ENCODE data around the gene CNPY2.
"Not testable (repeated sequence)": the region's sequence is repeated elsewhere in the genome, so short reads cannot be mapped to it uniquely, and the experiment has no call there.

The CNPY2 gene

DNA sequence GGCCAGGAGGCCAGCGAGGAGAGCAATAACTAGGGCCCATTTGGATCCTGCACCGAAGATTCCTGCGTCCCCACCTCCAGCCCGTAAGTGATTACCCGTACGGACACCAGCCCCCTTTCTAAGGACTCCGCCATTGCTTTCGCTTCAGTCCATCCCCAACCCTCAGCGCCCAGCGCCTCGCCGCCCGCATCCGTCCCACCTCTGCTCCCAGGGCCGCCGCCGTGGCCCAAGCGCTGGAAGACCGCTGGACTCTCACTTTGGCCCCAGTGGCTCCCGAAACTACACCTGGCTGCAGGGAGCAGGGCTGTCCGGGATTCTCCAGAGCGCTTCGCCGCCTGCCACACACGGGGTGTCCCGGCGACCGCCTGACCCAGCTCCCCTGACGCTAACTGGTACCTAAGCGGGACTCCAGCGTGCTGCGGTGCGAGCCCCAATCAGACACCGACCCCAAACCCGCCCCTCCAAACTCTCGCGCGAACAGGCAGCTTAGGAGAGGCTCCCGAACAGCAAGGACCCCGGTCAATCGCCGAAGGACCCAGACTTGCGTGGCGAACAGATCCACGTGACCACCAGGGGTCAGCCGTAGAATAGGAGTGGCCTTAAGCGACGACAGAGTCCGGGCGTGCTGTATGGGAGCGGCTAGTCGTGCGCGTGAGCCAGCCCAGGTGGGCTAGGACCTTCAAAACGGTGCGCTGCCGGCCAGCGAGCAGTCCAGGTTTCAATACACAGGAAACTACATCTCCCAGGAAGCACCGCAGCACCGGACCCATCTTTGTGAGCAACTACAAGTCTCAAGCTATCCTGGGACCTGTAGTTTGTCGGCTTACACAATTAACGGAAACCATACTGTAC is at the start of gene CNPY2:
CNPY2 (minus strand) TSS at position 367 of the 852 bp plus-strand sequence. CDS start 771 bp downstream, outside the sequence.
- no peaks in the 10 kb centered on the region for H3K9me3 ChIP-seq
- peaks cover 60% of the 10 kb centered on the region for H3K36me3 ChIP-seq (replicated peaks)
- peaks cover 13% of the 10 kb centered on the region for H3K4me1 ChIP-seq
- H3K27me3 ChIP-seq (ENCODE audit: low read depth) = no peaks in the 10 kb centered on the region
- in situ Hi-C loops (cut with MboI; ENCODE audit: low sequenced_read_pairs) = no loop called here
- peak; percentile 95 to 99 for DNase-seq (ENCODE audit: low spot score in 2 of 2)
- peak within 1 kb of the TSS; percentile 97 for H3K4me3 ChIP-seq

DNA sequence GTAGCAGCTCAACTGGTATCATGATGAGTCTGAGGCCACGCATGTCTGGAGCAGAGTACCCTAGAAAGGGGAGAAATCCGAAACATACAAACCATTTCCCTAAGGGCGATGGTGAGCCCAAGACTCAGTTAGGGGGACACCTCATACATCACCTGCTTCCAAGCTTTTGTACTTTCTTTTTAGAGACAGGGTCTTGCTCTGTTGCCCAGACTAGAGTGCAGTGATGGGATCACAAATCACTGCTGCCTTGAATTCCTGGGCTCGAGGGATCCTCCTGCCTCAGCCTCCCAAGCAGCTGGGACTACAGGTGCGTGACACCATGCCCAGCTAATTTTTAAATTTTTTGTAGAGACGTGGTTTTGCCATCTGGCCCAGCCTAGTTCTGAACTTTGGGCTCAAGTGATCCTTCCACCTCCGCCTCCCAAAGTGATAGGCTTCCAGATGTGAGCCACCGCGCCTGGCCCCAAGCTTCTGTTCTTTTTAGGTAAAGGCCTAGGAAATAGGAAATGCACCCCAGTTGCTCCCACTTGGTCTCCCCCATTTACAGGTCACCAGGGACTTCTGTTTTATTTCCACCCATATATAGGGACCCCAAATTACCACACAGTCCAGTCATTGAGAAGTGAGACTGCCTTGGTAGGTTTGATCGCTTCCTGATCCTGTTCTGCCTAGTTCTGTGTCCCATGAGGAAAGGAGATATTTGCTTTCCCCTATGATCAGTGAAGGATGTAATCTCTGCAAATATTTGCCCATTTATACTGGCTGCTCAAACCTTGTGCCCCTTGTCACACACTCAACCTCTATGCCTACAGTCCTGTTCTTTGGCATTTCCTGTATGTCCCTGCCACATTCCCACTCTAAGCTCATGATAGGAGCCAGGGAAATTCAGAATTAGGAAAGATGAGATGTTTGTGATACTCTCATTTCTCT is 46.6 kb upstream of the CNPY2 start, which contains the start of gene APOF:
APOF (minus strand) TSS at position 728 of the 930 bp plus-strand sequence; CDS start at position 616, 112 bp downstream.
- no peaks in the 10 kb centered on the region for H3K9me3 ChIP-seq
- H3K36me3 ChIP-seq (replicated peaks) = no peaks in the 10 kb centered on the region
- peaks cover 5% of the 10 kb centered on the region; the same call in 1 of the 2 replicates for H3K4me1 ChIP-seq
- H3K4me3 ChIP-seq = no peak within 1 kb of the TSS
- in situ Hi-C loops (cut with MboI; ENCODE audit: low sequenced_read_pairs) = no loop called here
- H3K27me3 ChIP-seq (ENCODE audit: low read depth) = no peaks in the 10 kb centered on the region
- DNase-seq (ENCODE audit: low spot score in 2 of 2) = no peak

DNA sequence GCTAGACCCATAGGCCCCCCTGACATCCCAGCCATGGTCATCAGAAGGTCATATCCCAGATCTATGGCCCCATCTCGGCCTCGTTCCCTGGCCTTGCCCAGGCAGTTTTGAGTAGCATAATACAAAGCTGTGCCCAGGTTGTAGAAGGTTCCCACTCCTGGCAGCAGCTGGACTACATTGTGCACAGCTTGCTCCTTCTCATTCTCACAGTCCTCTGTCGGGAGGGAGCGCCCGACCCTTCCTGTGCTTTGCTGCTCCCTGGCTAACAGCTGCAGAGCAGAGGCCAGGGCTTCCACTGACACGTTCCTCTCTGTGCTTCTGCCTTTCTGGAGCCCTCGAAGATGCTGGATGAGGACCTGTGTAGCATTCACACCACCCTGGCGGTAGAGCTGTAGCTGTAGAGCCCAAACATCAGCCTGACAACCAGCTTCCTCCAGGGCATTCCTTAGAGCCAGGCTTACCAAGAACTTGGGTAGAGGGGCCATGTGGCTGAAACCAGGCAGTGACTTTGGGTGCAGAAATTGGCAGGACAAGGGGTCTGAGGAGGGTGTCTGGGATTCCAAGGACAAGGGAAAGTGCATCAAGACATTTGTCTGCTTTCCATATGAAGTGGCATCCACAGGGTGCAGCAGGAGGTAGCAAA is 45.8 kb upstream of the CNPY2 start:
- Histone ChIP-seq H3K4me3 (no peak overlapping the region), H3K9me3 (no peaks in the 10 kb centered on the region), H3K4me1 (peaks cover 5% of the 10 kb centered on the region; the same call in 1 of the 2 replicates), H3K27me3 (ENCODE audit: low read depth) (no peaks in the 10 kb centered on the region), H3K36me3 (replicated peaks) (no peaks in the 10 kb centered on the region)
- no peak for DNase-seq (ENCODE audit: low spot score in 2 of 2)
- in situ Hi-C loops (cut with MboI; ENCODE audit: low sequenced_read_pairs) = no loop called here

- Histone ChIP-seq H3K36me3 (replicated peaks) (peaks cover 7% of the 10 kb centered on the region), H3K4me3 (peak within 1 kb of the TSS; percentile 61), H3K9me3 (no peaks in the 10 kb centered on the region), H3K4me1 (peaks cover 5% of the 10 kb centered on the region; the same call in 1 of the 2 replicates), H3K27me3 (ENCODE audit: low read depth) (no peaks in the 10 kb centered on the region)
- peak; percentile 99 to 100 for DNase-seq (ENCODE audit: low spot score in 2 of 2)
- in situ Hi-C loops (cut with MboI; ENCODE audit: low sequenced_read_pairs) = no loop called here
Observed at GRCh38 chr12:56359851-56360767, 44.3 kb upstream of the CNPY2 start, which contains the start of gene STAT2. TSS of gene STAT2 (minus strand) at chr12:56360107. CDS start at chr12:56356571, 3,536 bp downstream.

- in situ Hi-C loops (cut with MboI; ENCODE audit: low sequenced_read_pairs) = no loop called here
- Histone ChIP-seq H3K4me1 (peaks cover 5% of the 10 kb centered on the region; the same call in 1 of the 2 replicates), H3K36me3 (replicated peaks) (peaks cover 17% of the 10 kb centered on the region), H3K27me3 (ENCODE audit: low read depth) (no peaks in the 10 kb centered on the region), H3K9me3 (no peaks in the 10 kb centered on the region), H3K4me3 (peak overlapping the region; percentile 61)
- peak in 1 of 2 experiments; percentile 30 for DNase-seq (ENCODE audit: low spot score in 2 of 2)
Observed at GRCh38 chr12:56358836-56359532, 43.2 kb upstream of the CNPY2 start.

DNA sequence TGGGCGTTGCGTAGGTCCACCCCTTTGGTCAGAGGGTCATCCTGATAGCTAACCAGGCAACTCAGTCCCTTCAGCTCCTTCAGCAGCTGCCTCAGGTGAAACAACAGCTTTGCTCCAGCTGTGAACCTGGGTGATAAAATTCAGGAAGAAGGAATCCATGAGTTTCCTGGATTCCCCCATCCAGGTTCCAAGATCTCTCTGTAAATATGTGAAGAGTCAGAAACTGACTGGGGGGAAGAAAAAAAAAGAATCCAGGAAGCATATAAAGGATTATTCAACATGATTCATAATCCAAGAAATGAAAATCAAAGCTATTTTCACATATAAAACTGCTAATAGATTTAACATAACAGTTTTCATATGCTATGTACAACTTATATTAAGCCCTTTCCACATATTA is 35.5 kb upstream of the CNPY2 start:
- H3K9me3 ChIP-seq = no peaks in the 10 kb centered on the region
- H3K27me3 ChIP-seq (ENCODE audit: low read depth) = no peaks in the 10 kb centered on the region
- no peaks in the 10 kb centered on the region for H3K4me1 ChIP-seq
- no peak for DNase-seq (ENCODE audit: low spot score in 2 of 2)
- no peak overlapping the region for H3K4me3 ChIP-seq
- H3K36me3 ChIP-seq (replicated peaks) = peaks cover 59% of the 10 kb centered on the region
- in situ Hi-C loops (cut with MboI; ENCODE audit: low sequenced_read_pairs) = no loop called here

DNA sequence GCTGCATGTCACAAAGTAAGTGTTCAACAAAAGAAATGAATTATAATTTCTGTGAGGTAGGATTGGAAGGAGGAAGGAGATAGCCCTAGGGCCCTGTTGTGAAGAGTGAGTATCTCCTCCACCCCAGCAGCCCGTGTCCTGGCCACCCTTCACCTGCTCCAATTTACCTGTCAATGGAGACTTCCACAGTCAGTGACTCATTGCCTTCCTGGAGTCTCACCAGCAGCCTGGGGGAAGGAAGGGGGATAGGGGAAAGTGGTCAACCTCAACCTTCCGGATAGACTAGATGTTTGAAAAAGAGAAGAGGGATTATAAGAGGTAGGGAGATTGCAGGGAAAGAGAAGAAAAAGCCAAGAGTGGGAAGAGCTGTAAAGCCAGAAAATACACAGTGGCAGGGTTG is 34.9 kb upstream of the CNPY2 start:
- H3K4me3 ChIP-seq = no peak overlapping the region
- DNase-seq (ENCODE audit: low spot score in 2 of 2) = no peak
- no peaks in the 10 kb centered on the region for H3K4me1 ChIP-seq
- H3K9me3 ChIP-seq = no peaks in the 10 kb centered on the region
- H3K36me3 ChIP-seq (replicated peaks) = peaks cover 62% of the 10 kb centered on the region
- in situ Hi-C loops (cut with MboI; ENCODE audit: low sequenced_read_pairs) = no loop called here
- H3K27me3 ChIP-seq (ENCODE audit: low read depth) = no peaks in the 10 kb centered on the region

DNA sequence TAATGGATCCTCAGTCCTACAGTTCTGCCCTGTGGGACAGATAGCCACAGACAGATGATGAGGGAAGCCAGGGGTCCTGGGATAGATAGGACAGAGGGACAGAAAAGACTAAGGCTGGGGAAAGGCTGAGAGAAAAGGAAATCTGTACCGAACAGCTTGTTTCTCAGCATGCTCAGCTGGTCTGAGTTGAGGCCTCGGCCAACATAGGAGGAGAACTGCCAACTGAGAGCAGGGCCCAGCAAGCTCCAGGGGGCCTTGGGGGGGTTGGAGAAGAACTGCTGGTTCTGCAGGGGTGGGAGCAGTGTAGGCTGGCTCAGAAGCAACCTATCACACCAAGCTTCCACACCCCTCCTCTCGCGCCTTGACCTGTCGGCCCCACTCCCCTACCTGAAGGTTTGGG is 33.0 kb upstream of the CNPY2 start:
- no peaks in the 10 kb centered on the region for H3K4me1 ChIP-seq
- H3K36me3 ChIP-seq (replicated peaks) = peaks cover 54% of the 10 kb centered on the region
- H3K27me3 ChIP-seq (ENCODE audit: low read depth) = no peaks in the 10 kb centered on the region
- H3K4me3 ChIP-seq = no peak overlapping the region
- H3K9me3 ChIP-seq = no peaks in the 10 kb centered on the region
- in situ Hi-C loops (cut with MboI; ENCODE audit: low sequenced_read_pairs) = no loop called here
- no peak for DNase-seq (ENCODE audit: low spot score in 2 of 2)

DNA sequence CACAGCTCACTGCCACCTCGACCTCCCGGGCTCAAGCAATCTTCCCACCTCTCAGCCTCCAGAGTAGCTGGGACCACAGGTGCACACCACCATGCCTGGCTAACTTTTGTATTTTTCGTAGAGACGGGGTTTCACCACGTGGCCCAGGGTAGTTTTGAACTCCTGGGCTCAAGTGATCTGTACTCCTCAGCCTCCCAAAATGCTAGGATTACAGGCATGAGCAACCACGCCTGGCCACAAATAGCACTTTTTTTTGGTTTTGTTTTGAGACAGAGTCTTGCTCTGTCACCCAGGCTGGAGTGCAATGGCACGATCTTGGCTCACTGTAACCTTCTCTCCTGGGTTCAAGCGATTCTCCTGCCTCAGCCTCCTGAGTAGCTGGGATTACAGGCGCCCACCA is 31.5 kb upstream of the CNPY2 start:
- H3K36me3 ChIP-seq (replicated peaks) = peaks cover 49% of the 10 kb centered on the region
- H3K4me3 ChIP-seq; DNase-seq (ENCODE audit: low spot score in 2 of 2); H3K9me3 ChIP-seq; H3K27me3 ChIP-seq (ENCODE audit: low read depth); H3K4me1 ChIP-seq; in situ Hi-C loops (cut with MboI; ENCODE audit: low sequenced_read_pairs): not testable (repeated sequence)

- peak in 1 of 2 experiments; percentile 20 for DNase-seq (ENCODE audit: low spot score in 2 of 2)
- H3K4me1 ChIP-seq = no peaks in the 10 kb centered on the region
- no peak overlapping the region for H3K4me3 ChIP-seq
- in situ Hi-C loops (cut with MboI; ENCODE audit: low sequenced_read_pairs) = no loop called here
- H3K9me3 ChIP-seq = no peaks in the 10 kb centered on the region
- no peaks in the 10 kb centered on the region for H3K27me3 ChIP-seq (ENCODE audit: low read depth)
- peaks cover 49% of the 10 kb centered on the region for H3K36me3 ChIP-seq (replicated peaks)
Observed at GRCh38 chr12:56346675-56347074, 30.9 kb upstream of the CNPY2 start.

GRCh38 chr12:56342290-56342689 is 26.5 kb upstream of the CNPY2 start:
- H3K27me3 ChIP-seq (ENCODE audit: low read depth); H3K4me1 ChIP-seq; H3K4me3 ChIP-seq; H3K9me3 ChIP-seq; DNase-seq (ENCODE audit: low spot score in 2 of 2); in situ Hi-C loops (cut with MboI; ENCODE audit: low sequenced_read_pairs): not testable (repeated sequence)
- peaks cover 22% of the 10 kb centered on the region for H3K36me3 ChIP-seq (replicated peaks)

GRCh38 chr12:56341616-56342015 is 25.8 kb upstream of the CNPY2 start:
- Histone ChIP-seq H3K27me3 (ENCODE audit: low read depth) (no peaks in the 10 kb centered on the region), H3K9me3 (no peaks in the 10 kb centered on the region), H3K4me3 (no peak overlapping the region), H3K36me3 (replicated peaks) (peaks cover 22% of the 10 kb centered on the region), H3K4me1 (no peaks in the 10 kb centered on the region)
- in situ Hi-C loops (cut with MboI; ENCODE audit: low sequenced_read_pairs) = no loop called here
- no peak for DNase-seq (ENCODE audit: low spot score in 2 of 2)

All from HAP-1 (cell line).